ENCODE measurements around the gene RYR2. TPM values are rescaled to one million over a fixed set of nuclear protein-coding genes. Genes with fewer than 3 reads are reported as not detected.

RYR2 gene
- total RNA-seq, 1 experiment from 2014 or later = 3.4 TPM

DNA sequence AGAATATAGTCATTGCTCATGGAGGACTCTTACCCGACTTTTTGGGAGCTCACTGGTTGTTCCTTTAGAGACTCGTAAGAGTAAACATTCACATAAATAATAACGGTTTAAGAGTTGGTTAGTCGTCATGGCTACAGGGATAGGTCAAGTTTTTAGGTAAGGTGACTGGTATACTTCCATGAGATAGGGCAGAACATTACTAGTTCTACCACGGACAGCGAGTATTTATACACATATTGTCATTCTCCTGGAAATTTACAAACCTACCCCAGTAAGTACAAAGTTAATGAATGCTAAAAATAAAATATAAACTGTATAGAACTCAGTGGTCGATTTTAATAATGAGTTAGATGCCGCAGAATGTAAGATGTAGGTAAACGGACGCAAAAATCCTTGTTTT is 1.2 kb upstream of the RYR2 start:
- Histone ChIP-seq H4K91ac (ENCODE audit: insufficient read length, low read depth, low read length) (no peak overlapping the region), H3K18ac (ENCODE audit: insufficient read length, low read depth, low read length) (no peak overlapping the region), H2AFZ (ENCODE audit: low read length) (no peak overlapping the region), H4K5ac (ENCODE audit: insufficient read length, low read depth, low read length) (no peak overlapping the region), H3K79me2 (ENCODE audit: insufficient read depth, low read length) (no peaks in the 10 kb centered on the region; the same call in 1 of the 2 replicates), H3K4me2 (ENCODE audit: insufficient read depth, insufficient read length, low read length) (no peak overlapping the region), H3K23me2 (ENCODE audit: insufficient read length, low read depth, low read length, poor library complexity, severe bottlenecking) (peaks cover 16% of the 10 kb centered on the region), H3K9ac (ENCODE audit: extremely low read depth, insufficient read length, low read length) (no peak overlapping the region), H3K4me1 (ENCODE audit: insufficient read depth, low read length) (peaks cover 2% of the 10 kb centered on the region; the same call in 1 of the 2 replicates), H3K23ac (ENCODE audit: insufficient read length, low read depth, low read length) (no peak overlapping the region), H3K14ac (ENCODE audit: insufficient read depth, low read length) (no peak overlapping the region), H3K27me3 (ENCODE audit: insufficient read depth, low read length) (peaks cover 18% of the 10 kb centered on the region; the same call in 1 of the 2 replicates), H3K27ac (ENCODE audit: insufficient read length, low read depth, low read length) (no peak overlapping the region), H2BK120ac (ENCODE audit: low read depth, low read length, poor library complexity, severe bottlenecking) (no peak overlapping the region), H3T11ph (ENCODE audit: low read length) (no peak overlapping the region), H2BK15ac (ENCODE audit: low read depth, low read length) (no peak overlapping the region), H3K4ac (ENCODE audit: low read depth, low read length) (no peak overlapping the region), H2AK5ac (ENCODE audit: insufficient read length, low read length) (no peak overlapping the region), H2BK5ac (ENCODE audit: insufficient read length, low read length) (no peak overlapping the region), H4K20me1 (ENCODE audit: control insufficient read depth, insufficient read depth, insufficient read length) (no peaks in the 10 kb centered on the region), H4K8ac (replicated peaks; ENCODE audit: insufficient read length, low read depth, low read length) (no peak overlapping the region), H3K56ac (ENCODE audit: insufficient read length, low read depth, low read length) (no peak overlapping the region), H3K79me1 (ENCODE audit: insufficient read depth, low read depth, low read length, poor library complexity, severe bottlenecking) (no peaks in the 10 kb centered on the region), H2BK20ac (ENCODE audit: low read depth, low read length, poor library complexity, severe bottlenecking) (no peak overlapping the region), H3K9me3 (ENCODE audit: control insufficient read depth, low read depth, low read length) (no peaks in the 10 kb centered on the region), H2BK12ac (ENCODE audit: insufficient read length, low read depth, low read length) (no peak overlapping the region)
- H3K36me3 Mint-ChIP-seq (ENCODE audit: insufficient read depth in 1 of 3, low read depth in 3 of 3) = peaks cover 0 to 7% (median 0%) of the 10 kb centered on the region in 3 experiments; a peak in 1 of 7 replicates
- no peaks in the 10 kb centered on the region; a peak in 2 of 5 replicates for H3K9me3 Mint-ChIP-seq
- H3K4me1 Mint-ChIP-seq = peaks cover 30 to 34% of the 10 kb centered on the region in 2 experiments
- H3K27me3 Mint-ChIP-seq (ENCODE audit: low read depth) = peaks cover 40% of the 10 kb centered on the region
- DNase-seq = no peak
- no peak overlapping the region for H3K27ac Mint-ChIP-seq
- TF ChIP-seq, protein P1, sequence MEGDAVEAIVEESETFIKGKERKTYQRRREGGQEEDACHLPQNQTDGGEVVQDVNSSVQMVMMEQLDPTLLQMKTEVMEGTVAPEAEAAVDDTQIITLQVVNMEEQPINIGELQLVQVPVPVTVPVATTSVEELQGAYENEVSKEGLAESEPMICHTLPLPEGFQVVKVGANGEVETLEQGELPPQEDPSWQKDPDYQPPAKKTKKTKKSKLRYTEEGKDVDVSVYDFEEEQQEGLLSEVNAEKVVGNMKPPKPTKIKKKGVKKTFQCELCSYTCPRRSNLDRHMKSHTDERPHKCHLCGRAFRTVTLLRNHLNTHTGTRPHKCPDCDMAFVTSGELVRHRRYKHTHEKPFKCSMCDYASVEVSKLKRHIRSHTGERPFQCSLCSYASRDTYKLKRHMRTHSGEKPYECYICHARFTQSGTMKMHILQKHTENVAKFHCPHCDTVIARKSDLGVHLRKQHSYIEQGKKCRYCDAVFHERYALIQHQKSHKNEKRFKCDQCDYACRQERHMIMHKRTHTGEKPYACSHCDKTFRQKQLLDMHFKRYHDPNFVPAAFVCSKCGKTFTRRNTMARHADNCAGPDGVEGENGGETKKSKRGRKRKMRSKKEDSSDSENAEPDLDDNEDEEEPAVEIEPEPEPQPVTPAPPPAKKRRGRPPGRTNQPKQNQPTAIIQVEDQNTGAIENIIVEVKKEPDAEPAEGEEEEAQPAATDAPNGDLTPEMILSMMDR (conservative IDR thresholded peaks at IDR 0.05) = no peak
- no CpG with 5 or more reads among the region's 10 CpGs for WGBS (ENCODE audit: extremely low coverage, insufficient read length, low lambda C conversion rate)
- no peak overlapping the region for H3K4me3 Mint-ChIP-seq
